Measurements from ENCODE around the gene IDS. TPM values are rescaled to one million over a fixed set of nuclear protein-coding genes. Genes with fewer than 3 reads are reported as not detected.

IDS gene
- total and polyA plus RNA-seq, 2 of the 8 experiments (the other 6 are each of a cell fraction or from before 2014, with no cell fraction given) = 19.9 to 20.7 TPM

GRCh38 chrX:149453906-149454822 is 50.9 kb downstream of the IDS start (continued):
- TF ChIP-seq CHD7 (IDR thresholded peaks at IDR 0.05; ENCODE audit: insufficient replicate concordance, low read length) (no peak), ATF2 (IDR thresholded peaks at IDR 0.05; ENCODE audit: low read length) (no peak), RNF2 (IDR thresholded peaks at IDR 0.05; ENCODE audit: borderline replicate concordance, low read depth, low read length, missing control alignments, poor library complexity, severe bottlenecking) (no peak), TBP (IDR thresholded peaks at IDR 0.05; ENCODE audit: low read depth, low read length) (no peak), SIRT6 (IDR thresholded peaks at IDR 0.05; ENCODE audit: low read length) (no peak), EZH2 (IDR thresholded peaks at IDR 0.05; ENCODE audit: low read depth, low read length, severe bottlenecking) (no peak), BRCA1 (IDR thresholded peaks at IDR 0.05; ENCODE audit: low read depth, low read length) (no peak)

Measured in H1 (cell line).